Ammon's horn (tissue), 1 donor: ENCODE results near the gene HDDC2.

Source experiments
- DNase-seq: peaks from one replicate; pipeline ENCODE4 v3.0.0-alpha.2; 2016; ENCODE audit warnings: low spot score

The HDDC2 gene

DNA sequence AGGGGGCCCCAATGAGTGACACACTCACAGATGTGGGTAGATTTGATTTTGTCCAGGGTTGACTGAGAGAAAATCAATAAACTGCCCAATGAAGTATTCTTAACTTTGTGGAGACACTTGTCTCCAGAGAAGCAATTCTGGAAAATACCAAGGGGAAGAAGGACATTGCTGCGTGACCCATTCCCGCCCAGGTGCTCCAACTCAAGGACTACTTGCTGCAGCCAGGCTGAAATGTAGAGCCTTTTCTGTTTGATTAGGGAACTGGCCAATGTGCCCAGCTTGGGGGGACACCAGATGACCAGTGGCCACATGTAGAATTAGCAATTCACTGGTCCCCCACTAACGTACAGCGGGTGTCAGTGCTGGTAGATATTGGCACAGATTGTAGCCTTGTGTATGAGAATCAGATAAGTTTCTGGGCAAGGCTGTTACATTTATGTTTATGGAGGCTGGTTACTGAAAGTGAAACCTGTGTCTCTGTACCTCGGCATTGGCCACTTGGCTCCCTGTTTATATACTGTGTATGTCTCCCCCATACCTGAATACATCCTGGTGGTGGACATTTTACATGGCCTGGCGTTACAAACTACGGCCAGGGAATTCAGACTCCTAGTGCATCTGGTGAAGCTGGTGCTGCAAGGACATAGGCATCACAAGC is 32.3 kb downstream of the HDDC2 start:
- no peak for DNase-seq

DNA sequence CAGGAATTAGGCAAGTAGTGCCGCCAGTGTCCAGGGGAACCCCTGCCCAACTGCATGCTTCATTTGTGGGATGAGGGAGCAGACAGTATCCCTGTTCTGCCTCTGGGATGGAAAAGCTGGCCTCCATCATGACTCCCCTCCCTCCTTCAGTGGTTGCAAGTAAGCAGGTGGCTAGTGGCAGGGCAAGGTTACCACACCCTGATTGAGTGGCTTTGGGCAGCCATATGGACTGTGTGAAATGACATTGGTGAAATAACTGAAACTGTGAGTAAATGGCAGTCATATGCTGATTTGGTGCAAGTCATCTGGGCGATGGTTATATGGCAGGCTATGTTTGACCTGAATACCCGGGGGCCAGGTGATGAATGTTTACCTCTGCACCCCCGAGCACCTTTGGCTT is 33.0 kb downstream of the HDDC2 start:
- DNase-seq, result no peak

DNA sequence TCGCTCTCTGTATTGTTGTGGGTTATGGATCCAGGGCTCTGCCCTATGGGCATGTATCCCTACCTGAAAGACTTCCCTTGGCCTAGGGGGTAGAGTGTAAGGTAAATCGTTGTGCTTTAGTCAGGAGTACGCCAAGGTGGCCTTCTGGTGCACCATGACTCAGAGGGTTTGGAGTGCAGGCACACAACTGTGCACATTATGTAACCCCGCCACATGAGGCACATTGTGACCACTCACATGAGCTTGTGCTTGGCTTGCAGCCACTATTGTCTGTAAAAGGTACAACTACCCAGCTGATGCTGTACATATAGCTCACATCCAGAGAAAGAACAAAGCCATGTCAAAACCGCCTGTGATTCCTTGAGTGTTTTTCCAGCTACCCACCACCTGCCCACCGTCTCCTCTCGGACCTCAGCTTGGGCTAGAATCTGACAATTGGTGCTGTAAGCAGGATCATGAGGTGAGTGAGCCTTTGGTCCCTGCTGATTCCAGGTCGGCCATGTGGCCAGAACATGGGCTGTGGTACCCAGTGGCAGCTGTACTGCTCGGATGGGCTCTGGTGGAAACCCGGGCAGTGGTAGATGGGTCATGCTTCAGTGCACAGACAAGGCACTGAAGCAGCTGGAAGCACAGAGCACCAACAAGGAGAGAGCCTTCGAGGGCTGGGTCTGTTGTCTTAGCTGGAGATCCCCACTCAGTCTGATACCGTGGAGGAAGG is 33.8 kb downstream of the HDDC2 start:
- no peak for DNase-seq

DNA sequence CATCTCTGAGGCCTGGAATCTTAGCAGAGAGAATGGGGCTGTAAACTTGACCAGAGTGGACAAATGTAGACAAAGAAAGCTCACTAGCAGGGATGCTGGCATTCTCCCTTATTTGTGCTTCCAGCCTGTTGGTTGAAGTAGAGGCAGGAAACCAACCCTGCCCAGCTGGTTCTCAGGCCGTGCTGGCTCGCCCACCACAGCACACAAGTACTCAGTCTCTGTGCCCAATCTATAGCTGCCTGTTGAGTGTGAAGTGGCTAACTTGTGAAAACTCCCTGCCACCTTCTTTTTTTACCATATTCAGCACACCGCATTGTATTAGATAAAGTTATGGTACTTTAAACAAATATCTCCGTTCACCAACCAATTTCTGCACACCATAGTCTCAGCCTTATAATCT is 37.3 kb downstream of the HDDC2 start:
- no peak for DNase-seq

DNA sequence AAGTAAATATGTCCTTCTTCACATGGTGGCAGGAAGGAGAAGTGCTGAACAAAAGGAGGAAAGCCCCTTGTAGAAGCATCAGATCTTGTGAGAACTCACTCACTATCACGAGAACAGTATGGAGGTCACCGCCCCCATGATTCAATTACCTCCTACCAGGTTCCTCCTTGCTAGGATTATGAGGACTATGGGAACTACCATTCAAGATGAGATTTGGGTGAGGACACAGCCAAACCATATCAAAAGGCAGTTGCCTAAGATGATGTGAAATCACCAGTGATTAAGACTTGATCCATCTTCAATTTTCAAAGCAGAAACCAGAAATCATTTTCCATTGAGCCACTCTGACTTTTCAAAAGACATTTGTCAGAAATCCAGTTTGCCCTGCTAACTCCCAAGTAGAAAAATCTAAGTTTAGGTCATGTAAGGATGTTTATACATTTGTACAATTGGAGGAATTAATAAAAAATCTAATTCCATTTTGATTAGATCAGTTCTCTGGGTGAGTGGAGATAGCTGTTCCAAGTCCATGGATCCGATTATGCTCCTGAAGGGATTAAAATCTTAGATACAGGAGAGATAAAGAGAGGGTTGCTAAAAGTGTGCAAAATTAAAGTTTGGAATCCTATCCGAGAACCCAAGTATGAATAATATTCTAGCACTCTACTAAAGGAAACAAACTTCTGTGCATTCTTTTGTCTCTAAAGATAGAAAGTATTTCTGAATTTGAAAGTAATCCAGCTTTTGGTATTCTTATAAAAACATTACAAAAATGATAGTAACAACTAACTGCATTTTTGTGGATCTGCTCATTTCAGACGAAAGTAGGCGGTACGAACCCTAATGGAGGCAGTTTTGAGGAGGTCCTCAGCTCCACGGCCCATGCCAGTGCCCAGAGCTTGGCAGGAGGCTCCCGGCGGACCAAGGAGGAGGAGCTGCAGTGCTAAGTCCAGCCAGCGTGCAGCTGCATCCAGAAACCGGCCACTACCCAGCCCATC is 39.5 kb downstream of the HDDC2 start:
- no peak for DNase-seq

DNA sequence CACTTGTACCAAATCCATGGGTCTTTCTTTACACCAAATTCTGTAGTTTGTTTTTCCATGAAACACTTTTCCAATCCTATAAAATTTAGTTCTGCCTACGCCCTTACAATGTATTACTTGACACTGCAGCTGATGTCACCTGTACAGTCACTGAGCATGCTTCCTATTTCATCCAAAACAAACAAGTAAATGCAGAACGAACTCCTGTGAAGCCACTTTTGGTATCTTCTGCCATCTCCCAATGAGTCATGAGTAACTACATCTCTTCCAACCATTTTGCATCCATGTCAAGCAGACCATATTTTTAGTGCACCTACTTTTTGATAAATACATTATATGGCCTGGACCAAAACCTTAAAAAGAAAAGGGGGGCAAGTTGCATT is 42.4 kb downstream of the HDDC2 start:
- no peak for DNase-seq

DNA sequence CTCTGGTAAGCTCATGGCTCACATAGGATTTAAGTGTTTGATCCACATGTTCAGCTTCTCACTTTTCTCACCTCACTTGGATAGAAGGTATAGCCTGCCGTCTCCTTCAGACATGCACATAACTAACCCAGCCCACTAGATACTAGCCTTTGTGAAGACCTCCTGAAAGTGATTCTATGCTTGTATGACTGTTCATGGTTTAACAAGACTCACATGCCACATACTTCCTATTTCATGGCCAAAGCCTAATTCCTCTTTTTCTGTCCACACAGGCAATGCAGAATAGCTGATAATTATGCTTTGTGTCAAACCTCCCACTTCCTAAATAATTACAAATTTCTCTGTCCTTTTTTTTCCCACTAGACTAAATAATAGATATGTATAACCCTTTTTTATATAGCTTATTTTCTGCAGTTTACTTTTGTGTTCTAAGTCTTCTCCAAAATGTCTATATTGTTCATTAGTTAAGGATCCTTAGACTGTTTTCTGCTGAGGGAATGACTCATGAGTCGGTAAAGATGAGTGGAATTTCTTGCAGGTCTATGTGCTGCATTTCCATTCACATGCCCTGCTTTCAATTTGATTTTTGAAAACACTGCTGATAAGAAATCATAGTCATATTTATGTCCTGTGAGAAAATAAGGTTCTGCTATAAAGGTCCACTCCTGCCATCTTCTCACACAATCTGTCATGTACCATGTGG is 43.0 kb downstream of the HDDC2 start:
- no peak for DNase-seq

DNA sequence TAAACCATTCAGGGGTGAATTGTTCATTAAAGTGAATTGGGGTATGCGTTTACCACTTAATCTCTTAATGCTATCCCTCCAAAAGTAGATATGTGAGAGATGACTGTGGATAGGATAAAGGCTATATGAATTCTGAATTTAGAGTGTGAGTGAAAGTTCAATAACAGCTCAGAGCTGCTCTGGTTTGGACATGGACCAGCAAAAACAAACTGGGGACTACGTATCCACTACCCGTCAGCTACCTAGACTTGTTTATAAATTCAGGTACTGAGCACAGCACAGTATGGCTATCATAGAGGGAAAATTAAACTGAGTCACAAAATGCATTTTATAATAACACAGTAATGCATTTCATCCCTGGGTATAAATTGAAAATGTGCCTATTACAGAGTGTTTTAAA is 44.4 kb downstream of the HDDC2 start:
- no peak for DNase-seq

DNA sequence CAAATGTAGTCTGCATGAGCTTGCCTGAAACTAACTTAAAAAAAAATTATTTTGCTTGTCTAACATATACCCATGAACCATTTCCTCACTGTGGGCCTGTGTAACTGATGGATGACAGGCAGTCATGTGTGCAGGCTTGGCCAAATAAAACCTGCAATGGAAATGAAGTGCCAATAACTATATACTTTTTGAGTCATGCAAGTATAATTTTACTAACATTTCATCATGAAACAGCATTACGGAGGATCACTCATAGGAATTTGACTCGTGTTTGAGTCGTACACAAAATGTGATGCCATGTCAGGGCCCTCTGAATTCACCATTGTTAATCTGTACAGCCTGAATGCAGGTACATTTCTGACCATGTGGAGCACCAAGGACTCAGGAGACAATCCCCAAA is 46.6 kb downstream of the HDDC2 start:
- DNase-seq, result no peak

DNA sequence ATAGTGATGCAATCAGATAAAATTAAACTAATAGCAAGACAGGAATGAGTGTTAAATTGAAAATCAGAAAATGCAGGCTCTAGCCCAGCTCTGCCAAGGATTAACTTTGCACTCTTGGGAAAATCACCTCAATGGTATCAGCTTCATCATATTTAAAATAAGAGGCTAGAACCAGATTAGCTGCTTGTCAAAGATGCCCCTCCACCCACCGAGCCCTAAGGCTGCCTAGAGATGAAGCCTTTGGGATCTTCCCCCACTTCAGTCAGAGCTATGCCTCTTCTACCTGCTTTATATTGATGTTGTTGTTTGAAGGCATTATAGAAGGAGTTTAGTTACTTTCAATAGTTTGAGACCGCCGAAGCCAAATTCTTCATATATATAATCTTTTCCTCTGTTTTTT is 47.4 kb downstream of the HDDC2 start:
- no peak for DNase-seq

DNA sequence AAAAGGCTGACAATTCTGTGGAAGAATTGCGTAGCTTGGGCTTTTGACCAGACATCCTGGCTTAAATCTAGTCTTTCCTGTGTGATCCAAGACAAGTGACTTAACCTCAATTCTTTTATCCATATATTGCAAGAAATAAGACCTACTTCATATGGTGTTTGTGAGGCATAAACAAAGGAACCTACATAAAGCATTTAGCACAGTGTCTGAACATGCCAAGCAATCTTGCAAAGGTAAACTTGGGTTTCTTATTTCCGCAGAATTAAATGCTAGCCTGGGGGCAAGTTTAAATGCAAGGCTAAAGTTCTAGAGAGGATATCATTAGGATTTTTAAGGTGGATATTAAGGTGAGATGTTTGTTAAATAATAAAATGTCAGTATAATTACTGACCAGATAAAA is 47.9 kb downstream of the HDDC2 start:
- no peak for DNase-seq

DNA sequence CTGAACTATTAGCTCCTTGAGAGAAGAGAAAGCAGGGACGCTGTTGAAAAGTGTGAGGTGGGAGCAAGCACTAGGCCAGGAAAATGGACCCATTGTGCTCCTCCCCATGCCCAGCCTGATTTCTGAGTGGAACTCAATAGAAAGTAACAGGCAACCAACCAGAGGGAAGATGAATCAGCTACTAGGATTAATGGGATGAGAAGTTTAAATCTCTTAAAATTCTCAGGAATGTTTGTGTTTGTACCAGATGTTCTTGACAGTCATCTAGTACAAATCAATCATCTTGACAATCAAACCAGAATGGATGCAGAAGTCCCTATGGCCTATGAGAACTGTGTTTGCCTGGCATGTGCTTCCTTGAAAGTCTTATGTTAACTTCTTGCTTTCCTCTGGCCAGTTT is 48.9 kb downstream of the HDDC2 start:
- DNase-seq, result no peak

DNA sequence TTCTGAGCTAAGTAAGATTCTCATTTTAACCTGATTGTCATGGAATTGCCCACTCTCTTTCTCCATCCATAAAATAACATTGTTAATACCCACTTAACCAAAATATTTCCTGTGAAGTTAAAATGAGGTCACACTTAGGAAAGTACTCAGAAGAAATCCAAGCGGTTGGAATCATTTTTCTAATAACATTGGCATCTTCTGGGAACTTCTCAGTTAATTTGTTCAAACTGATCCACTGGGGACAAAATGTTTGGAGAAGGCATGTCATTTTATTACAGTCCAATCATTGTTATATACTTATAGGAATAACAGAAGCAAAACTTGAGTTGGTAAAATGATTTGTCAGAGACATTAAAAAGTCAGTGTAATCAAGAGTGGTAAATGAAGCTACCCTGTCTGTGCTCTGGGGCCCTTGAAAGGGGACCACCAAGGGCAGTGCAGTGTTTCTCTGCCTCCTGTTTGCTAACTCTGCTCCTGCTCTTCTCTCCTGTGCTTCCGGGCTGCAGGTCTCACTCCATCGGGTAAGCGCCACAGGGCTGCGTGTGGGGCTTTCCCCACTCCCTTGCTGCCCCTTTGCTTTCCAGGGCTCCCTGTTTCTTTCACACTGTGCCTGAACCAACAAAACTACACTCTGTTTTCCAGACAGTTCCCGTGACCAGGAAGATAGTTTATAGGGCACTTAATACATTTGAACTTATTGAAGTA is 50.1 kb downstream of the HDDC2 start:
- DNase-seq, result no peak

DNA sequence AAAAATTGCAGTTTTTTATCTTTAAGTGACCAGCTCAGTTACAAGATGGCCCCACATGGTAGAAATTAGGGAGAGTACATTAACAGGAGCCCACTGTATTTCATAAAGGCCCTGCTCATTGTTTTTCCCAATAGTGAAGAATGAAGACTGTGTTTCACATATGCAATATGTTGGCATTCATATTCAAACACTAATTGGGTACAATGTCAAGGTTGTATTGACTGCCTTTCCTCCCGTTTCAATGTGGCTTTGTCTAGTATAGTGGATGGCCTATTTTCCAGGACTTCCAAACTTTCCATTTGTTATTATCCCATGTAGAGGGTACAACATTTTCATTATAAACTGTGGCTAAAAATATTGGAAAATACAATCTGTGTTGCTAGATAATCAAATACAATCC is 51.3 kb downstream of the HDDC2 start:
- no peak for DNase-seq

DNA sequence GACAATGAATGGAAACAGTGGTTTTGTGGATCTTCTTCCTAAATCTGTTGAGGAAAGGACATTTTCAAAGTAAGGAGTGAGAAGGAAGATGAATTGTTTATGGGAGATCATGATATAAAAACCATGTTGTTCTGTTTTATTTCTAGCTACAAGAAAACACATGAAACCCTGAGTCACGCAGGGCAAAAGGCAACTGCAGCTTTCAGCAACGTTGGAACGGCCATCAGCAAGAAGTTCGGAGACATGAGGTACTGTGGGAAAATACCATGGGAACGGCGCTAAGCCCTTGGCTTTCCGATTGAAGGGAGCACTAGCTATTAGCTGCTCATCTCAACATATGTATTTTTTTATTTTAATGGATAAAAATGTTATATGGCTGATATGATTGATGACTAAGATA is 53.6 kb downstream of the HDDC2 start:
- DNase-seq, result no peak

DNA sequence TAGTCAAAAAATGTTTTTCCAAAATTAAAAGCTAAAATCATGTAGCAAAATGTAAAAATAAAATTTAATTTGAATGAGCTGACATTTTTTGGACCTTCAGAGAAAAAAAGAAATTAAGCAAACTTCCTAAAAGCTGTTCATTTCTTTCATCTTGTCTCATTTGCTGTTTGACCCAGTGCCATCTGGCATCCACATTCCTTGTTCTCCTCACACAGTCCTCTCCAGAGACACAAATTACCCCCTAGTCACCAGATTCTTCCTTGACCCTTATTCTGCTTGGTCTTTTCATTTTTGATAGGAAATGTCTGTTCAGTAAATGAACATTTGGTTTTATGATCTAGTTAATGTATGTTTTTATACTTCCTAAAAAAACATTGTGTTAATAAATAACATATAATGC is 55.2 kb downstream of the HDDC2 start:
- no peak for DNase-seq

DNA sequence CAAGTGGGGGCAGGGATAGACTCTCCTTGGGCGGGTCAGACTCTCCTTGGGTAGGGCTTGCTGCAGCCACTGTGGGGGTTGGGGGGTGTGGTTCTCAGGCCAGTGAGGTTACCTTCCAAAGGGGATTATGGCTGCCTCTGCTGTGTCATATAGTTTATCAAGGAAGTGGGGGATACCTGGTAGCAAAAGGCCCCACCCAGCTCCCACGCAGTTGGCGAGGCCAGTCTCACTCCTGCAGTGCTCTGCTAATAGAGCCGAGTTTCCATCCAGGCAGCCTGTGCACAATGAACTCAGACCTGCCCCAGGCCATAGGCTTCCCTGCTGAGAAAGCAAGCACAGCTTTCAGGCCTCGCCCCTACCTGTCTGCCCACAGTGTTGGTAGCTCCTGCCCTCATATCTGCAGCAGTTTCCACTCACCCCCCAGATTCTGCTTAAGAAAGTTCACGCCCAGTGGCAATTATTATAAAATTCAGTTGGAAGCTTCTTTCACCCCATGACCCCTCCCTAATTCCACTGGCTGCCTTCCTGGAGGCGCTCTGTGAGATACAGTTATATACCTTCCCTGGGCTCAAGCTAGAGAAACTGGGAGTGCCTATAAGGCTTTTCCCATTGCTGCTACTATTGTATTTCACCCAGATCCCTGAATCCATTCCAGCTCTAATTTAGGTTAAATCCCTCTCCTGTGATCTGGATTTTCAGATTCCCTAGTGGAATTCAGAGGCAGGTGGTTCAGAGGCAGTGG is 56.1 kb downstream of the HDDC2 start:
- DNase-seq, result no peak

DNA sequence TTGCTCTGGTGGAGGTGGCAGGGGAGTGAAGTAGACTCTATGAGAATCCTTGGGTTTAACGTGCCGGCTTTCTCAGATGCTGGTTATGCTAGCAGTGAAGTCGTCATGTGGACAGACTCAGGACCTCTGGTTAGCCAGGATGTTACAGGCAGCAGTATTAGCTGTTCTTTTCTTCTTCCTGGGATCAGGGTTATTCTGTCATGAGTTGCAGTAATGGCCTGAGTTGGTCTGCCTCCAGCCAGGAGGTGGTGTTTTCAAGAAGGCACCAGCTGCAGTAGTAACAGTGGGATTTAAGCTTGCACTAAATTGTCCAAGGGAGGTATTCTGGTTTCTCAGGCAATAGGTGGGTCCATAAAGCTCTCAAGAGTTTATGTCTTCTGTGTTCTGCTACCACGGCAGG is 56.7 kb downstream of the HDDC2 start:
- DNase-seq, result no peak

DNA sequence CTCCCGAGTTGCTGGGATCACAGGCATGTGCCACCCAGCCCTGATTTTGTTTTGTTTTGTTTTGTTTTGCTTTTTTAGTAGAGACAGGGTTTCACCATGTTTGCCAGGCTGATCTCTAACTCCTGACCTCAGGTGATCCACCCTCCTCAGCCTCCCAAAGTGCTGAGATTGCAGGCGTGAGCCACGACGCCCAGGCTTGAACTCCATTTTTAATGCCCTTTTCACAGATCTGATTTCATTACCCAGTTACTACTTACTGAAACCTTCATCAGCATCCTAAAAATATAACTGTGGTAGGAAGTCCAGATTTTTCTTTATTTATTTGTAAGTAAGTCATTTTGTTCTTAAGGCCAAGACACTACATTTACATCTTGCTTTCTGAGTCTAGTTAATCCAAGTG is 64.0 kb downstream of the HDDC2 start:
- DNase-seq, result no peak

DNA sequence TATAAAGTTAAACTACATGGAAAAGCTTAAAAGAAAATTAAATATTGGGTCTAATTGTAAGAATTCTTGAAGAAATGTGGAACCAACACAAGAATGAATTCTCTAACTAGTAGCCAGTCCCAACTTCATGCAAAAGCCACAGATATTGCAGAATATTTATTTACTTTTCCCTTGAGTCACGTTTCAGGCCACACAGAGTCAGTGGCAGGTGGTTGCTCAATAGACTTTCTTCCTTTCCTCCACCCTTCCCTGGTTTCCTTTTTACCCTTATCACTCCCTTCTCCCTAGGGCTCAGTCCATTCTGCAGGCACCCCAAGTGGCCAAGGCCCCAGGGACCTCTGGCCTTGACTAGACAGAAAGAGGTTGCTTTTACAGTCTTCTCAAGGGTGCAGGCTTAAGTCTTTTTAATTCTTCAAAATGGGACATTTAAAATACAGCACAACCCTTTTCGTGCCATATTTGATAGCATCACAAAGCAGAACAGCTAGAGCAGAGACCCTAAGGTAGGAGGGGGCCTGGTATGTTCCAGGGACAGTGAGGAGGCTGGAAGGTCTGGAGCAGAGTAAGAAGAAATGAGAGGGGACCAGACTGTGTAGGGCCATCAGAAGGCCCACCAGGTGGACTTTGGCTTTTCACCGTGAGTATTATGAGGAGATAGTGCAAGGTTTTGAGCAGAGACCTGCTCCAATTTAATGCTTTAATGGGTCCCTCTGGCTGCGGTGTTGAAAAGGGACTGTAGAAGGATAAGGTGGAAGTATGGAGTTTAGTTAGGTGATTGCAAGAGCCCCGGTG is 65.0 kb downstream of the HDDC2 start:
- no peak for DNase-seq
